HEK293 (cell line): ENCODE measurements around the gene ANAPC10.

Source experiments
- ATF2 ChIP-seq: fragments of 450-650 bp; formaldehyde crosslinking; IDR thresholded peaks from 2 replicates; pipeline ENCODE4 v1.5.1; 2016; ENCODE audit warnings: missing biosample characterization, missing genetic modification characterization, low read depth
- MEIS1 ChIP-seq: sonication (generic); formaldehyde crosslinking; IDR thresholded peaks from 2 replicates; pipeline ENCODE4 v1.8.1; 2022; ENCODE audit warnings: missing genetic modification reagents, mild to moderate bottlenecking, borderline replicate concordance
- MZF1 ChIP-seq: fragments of 450-650 bp; formaldehyde crosslinking; IDR thresholded peaks from 2 replicates; pipeline ENCODE4 v1.5.1; 2017; ENCODE audit warnings: missing biosample characterization, missing genetic modification characterization, borderline replicate concordance
- TCF7L2 ChIP-seq: IDR thresholded peaks from 2 replicates; pipeline ENCODE4 v1.6.1; 2011; ENCODE audit warnings: low read depth, mild to moderate bottlenecking, inconsistent platforms, low read length, moderate library complexity, borderline replicate concordance
- ZFP69B ChIP-seq: fragments of 450-650 bp; formaldehyde crosslinking; IDR thresholded peaks from 2 replicates; pipeline ENCODE4 v1.5.1; 2016; ENCODE audit warnings: missing biosample characterization, missing genetic modification characterization
- ZNF121 ChIP-seq: fragments of 450-650 bp; formaldehyde crosslinking; IDR thresholded peaks from 2 replicates; pipeline ENCODE4 v1.5.1; 2016; ENCODE audit warnings: missing biosample characterization, missing genetic modification characterization
- ZNF521 ChIP-seq: fragments of 450-650 bp; formaldehyde crosslinking; IDR thresholded peaks from 2 replicates; pipeline ENCODE4 v1.5.1; 2017; ENCODE audit warnings: missing biosample characterization, mild to moderate bottlenecking, missing genetic modification characterization
- ZNF580 ChIP-seq: fragments of 450-650 bp; formaldehyde crosslinking; IDR thresholded peaks from 2 replicates; pipeline ENCODE4 v1.5.1; 2016; ENCODE audit warnings: missing biosample characterization, missing genetic modification characterization
- ZSCAN4 ChIP-seq: fragments of 450-650 bp; formaldehyde crosslinking; IDR thresholded peaks from 2 replicates; pipeline ENCODE4 v1.5.1; 2017; ENCODE audit warnings: missing biosample characterization, missing genetic modification characterization
- TF ChIP-seq, protein P1 (sequence below): fragments of 450-650 bp; formaldehyde crosslinking; IDR thresholded peaks from 2 replicates; pipeline ENCODE4 v1.5.1; 2016; ENCODE audit warnings: missing biosample characterization, missing genetic modification characterization
- TF ChIP-seq, protein P2 (sequence below): fragments of 450-650 bp; formaldehyde crosslinking; IDR thresholded peaks from 2 replicates; pipeline ENCODE4 v1.5.1; 2016; ENCODE audit warnings: missing biosample characterization, missing genetic modification characterization
- TF ChIP-seq, protein P3 (sequence below): fragments of 450-650 bp; formaldehyde crosslinking; IDR thresholded peaks from 2 replicates; pipeline ENCODE4 v1.5.1; 2016; ENCODE audit warnings: missing biosample characterization, missing genetic modification characterization

DNA sequence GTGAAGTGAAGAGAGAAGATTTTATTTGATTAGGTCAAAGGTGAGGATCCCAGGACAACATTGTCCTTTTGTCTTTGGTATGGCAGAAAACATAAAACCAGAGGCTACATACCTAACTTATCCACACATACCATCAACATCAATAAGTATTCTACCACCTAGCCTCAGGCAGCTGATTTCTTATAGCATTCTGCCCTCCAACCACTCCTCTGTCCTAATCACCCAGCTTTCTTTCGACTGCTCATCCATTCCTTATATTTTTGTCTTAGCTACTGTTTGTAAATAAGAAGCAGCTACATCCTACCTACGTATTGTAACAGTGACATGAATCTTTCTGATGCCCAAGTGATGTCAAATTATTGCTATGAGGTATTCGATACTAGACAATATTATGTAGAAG lies 129.4 kb downstream of the ANAPC10 start:
- TF ChIP-seq, protein P1, sequence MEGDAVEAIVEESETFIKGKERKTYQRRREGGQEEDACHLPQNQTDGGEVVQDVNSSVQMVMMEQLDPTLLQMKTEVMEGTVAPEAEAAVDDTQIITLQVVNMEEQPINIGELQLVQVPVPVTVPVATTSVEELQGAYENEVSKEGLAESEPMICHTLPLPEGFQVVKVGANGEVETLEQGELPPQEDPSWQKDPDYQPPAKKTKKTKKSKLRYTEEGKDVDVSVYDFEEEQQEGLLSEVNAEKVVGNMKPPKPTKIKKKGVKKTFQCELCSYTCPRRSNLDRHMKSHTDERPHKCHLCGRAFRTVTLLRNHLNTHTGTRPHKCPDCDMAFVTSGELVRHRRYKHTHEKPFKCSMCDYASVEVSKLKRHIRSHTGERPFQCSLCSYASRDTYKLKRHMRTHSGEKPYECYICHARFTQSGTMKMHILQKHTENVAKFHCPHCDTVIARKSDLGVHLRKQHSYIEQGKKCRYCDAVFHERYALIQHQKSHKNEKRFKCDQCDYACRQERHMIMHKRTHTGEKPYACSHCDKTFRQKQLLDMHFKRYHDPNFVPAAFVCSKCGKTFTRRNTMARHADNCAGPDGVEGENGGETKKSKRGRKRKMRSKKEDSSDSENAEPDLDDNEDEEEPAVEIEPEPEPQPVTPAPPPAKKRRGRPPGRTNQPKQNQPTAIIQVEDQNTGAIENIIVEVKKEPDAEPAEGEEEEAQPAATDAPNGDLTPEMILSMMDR (tag by site-specific recombination), result no peak
- TF ChIP-seq ZSCAN4 (tag by site-specific recombination) (no peak), ZFP69B (tag by site-specific recombination) (no peak), MEIS1 (CRISPR knock-in tag) (no peak), ZNF521 (tag by site-specific recombination) (no peak), ZNF580 (tag by site-specific recombination) (no peak), TCF7L2 (no peak), ATF2 (tag by site-specific recombination) (no peak), MZF1 (tag by site-specific recombination) (no peak), ZNF121 (tag by site-specific recombination) (no peak)
- TF ChIP-seq, protein P2, sequence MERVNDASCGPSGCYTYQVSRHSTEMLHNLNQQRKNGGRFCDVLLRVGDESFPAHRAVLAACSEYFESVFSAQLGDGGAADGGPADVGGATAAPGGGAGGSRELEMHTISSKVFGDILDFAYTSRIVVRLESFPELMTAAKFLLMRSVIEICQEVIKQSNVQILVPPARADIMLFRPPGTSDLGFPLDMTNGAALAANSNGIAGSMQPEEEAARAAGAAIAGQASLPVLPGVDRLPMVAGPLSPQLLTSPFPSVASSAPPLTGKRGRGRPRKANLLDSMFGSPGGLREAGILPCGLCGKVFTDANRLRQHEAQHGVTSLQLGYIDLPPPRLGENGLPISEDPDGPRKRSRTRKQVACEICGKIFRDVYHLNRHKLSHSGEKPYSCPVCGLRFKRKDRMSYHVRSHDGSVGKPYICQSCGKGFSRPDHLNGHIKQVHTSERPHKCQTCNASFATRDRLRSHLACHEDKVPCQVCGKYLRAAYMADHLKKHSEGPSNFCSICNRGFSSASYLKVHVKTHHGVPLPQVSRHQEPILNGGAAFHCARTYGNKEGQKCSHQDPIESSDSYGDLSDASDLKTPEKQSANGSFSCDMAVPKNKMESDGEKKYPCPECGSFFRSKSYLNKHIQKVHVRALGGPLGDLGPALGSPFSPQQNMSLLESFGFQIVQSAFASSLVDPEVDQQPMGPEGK, result no peak
- TF ChIP-seq, protein P3, sequence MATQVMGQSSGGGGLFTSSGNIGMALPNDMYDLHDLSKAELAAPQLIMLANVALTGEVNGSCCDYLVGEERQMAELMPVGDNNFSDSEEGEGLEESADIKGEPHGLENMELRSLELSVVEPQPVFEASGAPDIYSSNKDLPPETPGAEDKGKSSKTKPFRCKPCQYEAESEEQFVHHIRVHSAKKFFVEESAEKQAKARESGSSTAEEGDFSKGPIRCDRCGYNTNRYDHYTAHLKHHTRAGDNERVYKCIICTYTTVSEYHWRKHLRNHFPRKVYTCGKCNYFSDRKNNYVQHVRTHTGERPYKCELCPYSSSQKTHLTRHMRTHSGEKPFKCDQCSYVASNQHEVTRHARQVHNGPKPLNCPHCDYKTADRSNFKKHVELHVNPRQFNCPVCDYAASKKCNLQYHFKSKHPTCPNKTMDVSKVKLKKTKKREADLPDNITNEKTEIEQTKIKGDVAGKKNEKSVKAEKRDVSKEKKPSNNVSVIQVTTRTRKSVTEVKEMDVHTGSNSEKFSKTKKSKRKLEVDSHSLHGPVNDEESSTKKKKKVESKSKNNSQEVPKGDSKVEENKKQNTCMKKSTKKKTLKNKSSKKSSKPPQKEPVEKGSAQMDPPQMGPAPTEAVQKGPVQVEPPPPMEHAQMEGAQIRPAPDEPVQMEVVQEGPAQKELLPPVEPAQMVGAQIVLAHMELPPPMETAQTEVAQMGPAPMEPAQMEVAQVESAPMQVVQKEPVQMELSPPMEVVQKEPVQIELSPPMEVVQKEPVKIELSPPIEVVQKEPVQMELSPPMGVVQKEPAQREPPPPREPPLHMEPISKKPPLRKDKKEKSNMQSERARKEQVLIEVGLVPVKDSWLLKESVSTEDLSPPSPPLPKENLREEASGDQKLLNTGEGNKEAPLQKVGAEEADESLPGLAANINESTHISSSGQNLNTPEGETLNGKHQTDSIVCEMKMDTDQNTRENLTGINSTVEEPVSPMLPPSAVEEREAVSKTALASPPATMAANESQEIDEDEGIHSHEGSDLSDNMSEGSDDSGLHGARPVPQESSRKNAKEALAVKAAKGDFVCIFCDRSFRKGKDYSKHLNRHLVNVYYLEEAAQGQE, result no peak
